Suprapubic skin (tissue), 3 donors: ENCODE data around the gene ERCC4.

Source experiments
- CTCF ChIP-seq, 2 donors: fragments of 200-600 bp in 1 of 2; fragments of 450-650 bp in 1 of 2; sonication (generic) in 1 of 2; IDR thresholded peaks; one replicate each; pipeline ENCODE4 v1.5.1; 2016 to 2019; ENCODE audit warnings: antibody characterized with exemption in 2 of 2, mild to moderate bottlenecking in 1 of 2, moderate library complexity in 1 of 2
- POLR2AphosphoS5 ChIP-seq, 3 donors: sonication (generic); formaldehyde crosslinking; IDR thresholded peaks; one replicate each; pipeline ENCODE4 v1.6.1; 2017; ENCODE audit warnings: antibody characterized with exemption in 3 of 3

GRCh38 chr16:13994239-13995106 is 74.5 kb downstream of the ERCC4 start:
- TF ChIP-seq CTCF (IDR thresholded peaks at IDR 0.05) = no peak
- no peak for TF ChIP-seq POLR2AphosphoS5 (IDR thresholded peaks at IDR 0.05)
